ENCODE measurements around the gene ENPP4. TPM values are rescaled to one million over a fixed set of nuclear protein-coding genes. Genes with fewer than 3 reads are reported as not detected.

The ENPP4 gene
- total RNA-seq, 3 donors from 2014 or later, result 18.5 to 24.2 (median 23.2) TPM

GRCh38 chr6:46174904-46175303 lies 45.1 kb downstream of the ENPP4 start:
- no peak for ATAC-seq
- DNase-seq, result no peak
- Histone ChIP-seq H3K9me3 (no peaks in the 10 kb centered on the region), H3K36me3 (ENCODE audit: low read depth) (no peaks in the 10 kb centered on the region), H3K4me3 (no peak overlapping the region), H3K4me1 (ENCODE audit: low read depth) (peaks cover 4% of the 10 kb centered on the region)
- intact Hi-C loops (cut with DNase I, micrococcal nuclease), result no loop called here
- TF ChIP-seq, protein P1, sequence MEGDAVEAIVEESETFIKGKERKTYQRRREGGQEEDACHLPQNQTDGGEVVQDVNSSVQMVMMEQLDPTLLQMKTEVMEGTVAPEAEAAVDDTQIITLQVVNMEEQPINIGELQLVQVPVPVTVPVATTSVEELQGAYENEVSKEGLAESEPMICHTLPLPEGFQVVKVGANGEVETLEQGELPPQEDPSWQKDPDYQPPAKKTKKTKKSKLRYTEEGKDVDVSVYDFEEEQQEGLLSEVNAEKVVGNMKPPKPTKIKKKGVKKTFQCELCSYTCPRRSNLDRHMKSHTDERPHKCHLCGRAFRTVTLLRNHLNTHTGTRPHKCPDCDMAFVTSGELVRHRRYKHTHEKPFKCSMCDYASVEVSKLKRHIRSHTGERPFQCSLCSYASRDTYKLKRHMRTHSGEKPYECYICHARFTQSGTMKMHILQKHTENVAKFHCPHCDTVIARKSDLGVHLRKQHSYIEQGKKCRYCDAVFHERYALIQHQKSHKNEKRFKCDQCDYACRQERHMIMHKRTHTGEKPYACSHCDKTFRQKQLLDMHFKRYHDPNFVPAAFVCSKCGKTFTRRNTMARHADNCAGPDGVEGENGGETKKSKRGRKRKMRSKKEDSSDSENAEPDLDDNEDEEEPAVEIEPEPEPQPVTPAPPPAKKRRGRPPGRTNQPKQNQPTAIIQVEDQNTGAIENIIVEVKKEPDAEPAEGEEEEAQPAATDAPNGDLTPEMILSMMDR (IDR thresholded peaks at IDR 0.05), result no peak

- no peak for DNase-seq
- intact Hi-C loops (cut with DNase I, micrococcal nuclease), result no loop called here
- no peaks in the 10 kb centered on the region for H3K9me3 ChIP-seq
- ATAC-seq, result no peak
- no peaks in the 10 kb centered on the region for H3K36me3 ChIP-seq (ENCODE audit: low read depth)
- TF ChIP-seq, protein P1 (IDR thresholded peaks at IDR 0.05), result no peak
- no peak overlapping the region for H3K4me3 ChIP-seq
- H3K4me1 ChIP-seq (ENCODE audit: low read depth), result peaks cover 4% of the 10 kb centered on the region
Measured at GRCh38 chr6:46175446-46175845, 45.7 kb downstream of the ENPP4 start.

- intact Hi-C loops (cut with DNase I, micrococcal nuclease), result no loop called here
- ATAC-seq (no peak), DNase-seq (no peak)
- H3K36me3 ChIP-seq (ENCODE audit: low read depth), result no peaks in the 10 kb centered on the region
- no peak overlapping the region for H3K4me3 ChIP-seq
- H3K4me1 ChIP-seq (ENCODE audit: low read depth), result peaks cover 3% of the 10 kb centered on the region
- no peaks in the 10 kb centered on the region for H3K9me3 ChIP-seq
- TF ChIP-seq, protein P1 (IDR thresholded peaks at IDR 0.05), result no peak
Measured at GRCh38 chr6:46175976-46176375, 46.2 kb downstream of the ENPP4 start.

DNA sequence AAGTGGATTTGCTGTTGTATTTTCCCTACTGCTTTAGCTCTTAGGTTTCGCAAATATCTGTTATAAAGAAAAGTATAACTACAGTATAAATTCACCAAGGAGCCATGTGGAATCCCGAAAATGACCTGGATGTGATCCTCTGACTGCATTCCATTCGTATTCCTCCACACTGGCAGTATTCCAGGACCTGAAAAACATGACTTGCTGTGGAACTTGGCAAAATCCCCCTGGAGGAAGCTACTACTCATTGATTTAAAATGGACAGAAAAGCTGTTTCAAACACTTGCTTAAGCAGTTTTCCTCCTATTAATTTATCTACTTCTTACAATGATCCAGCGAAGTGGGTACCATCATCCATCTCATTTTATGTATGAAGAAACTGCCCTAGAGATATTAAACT lies 54.3 kb downstream of the ENPP4 start:
- TF ChIP-seq, protein P1 (IDR thresholded peaks at IDR 0.05), result no peak
- no peak for ATAC-seq
- no peaks in the 10 kb centered on the region for H3K9me3 ChIP-seq
- intact Hi-C loops (cut with DNase I, micrococcal nuclease), result no loop called here
- DNase-seq, result no peak
- H3K4me1 ChIP-seq (ENCODE audit: low read depth), result no peaks in the 10 kb centered on the region
- no peak overlapping the region for H3K4me3 ChIP-seq
- no peaks in the 10 kb centered on the region for H3K36me3 ChIP-seq (ENCODE audit: low read depth)

- H3K4me3 ChIP-seq, result no peak overlapping the region
- ATAC-seq (no peak), DNase-seq (no peak)
- H3K36me3 ChIP-seq (ENCODE audit: low read depth), result no peaks in the 10 kb centered on the region
- H3K9me3 ChIP-seq, result no peaks in the 10 kb centered on the region
- TF ChIP-seq, protein P1 (IDR thresholded peaks at IDR 0.05), result no peak
- no peaks in the 10 kb centered on the region for H3K4me1 ChIP-seq (ENCODE audit: low read depth)
- intact Hi-C loops (cut with DNase I, micrococcal nuclease), result no loop called here
Measured at GRCh38 chr6:46186583-46186982, 56.8 kb downstream of the ENPP4 start.

GRCh38 chr6:46189726-46190125 lies 59.9 kb downstream of the ENPP4 start:
- H3K9me3 ChIP-seq, result no peaks in the 10 kb centered on the region
- TF ChIP-seq, protein P1 (IDR thresholded peaks at IDR 0.05), result no peak
- intact Hi-C loops (cut with DNase I, micrococcal nuclease), result no loop called here

More at GRCh38 chr6:46189726-46190125, 59.9 kb downstream of the ENPP4 start:
- DNase-seq (no peak), ATAC-seq (no peak)
- Histone ChIP-seq H3K36me3 (ENCODE audit: low read depth) (no peaks in the 10 kb centered on the region), H3K4me1 (ENCODE audit: low read depth) (no peaks in the 10 kb centered on the region), H3K4me3 (no peak overlapping the region)
